ENCODE data around the gene PRKCA.

GRCh38 chr17:66762276-66762675 lies 459.9 kb downstream of the PRKCA start:
- TF ChIP-seq CTCF (IDR thresholded peaks at IDR 0.05) (no peak), POLR2A (IDR thresholded peaks at IDR 0.05) (no peak)

Measured in uterus (tissue), 2 donors.